Caco-2 (cell line): ENCODE results near the gene RRBP1. TPM values are rescaled to one million over a fixed set of nuclear protein-coding genes. Genes with fewer than 3 reads are reported as not detected.

Experiments used
- BruUV-seq: library from RNA; stranded (reverse); fragments of 400-500 nt; replicated peaks from 2 replicates; lab custom pipeline; 2021; lab: Mats Ljungman, UMichigan
- CTCF ChIA-PET: fragments of 300-600 bp; sonication (Branson Sonifier 250); formaldehyde crosslinking; loops from one replicate; lab custom pipeline; 2022; ENCODE audit warnings: antibody characterized with exemption; lab: Charles Lee
- POLR2A ChIA-PET: fragments of 300-600 bp; sonication (Branson Sonifier 250); formaldehyde crosslinking; loops from one replicate; lab custom pipeline; 2022; ENCODE audit warnings: antibody characterized with exemption; lab: Charles Lee
- DNase-seq, 2 experiments: peaks; one replicate each; pipeline versions ENCODE4 v3.0.0 to v3.0.0-alpha.2; 2020 to 2022
- H3K27me3 ChIP-seq: replicated peaks from 2 replicates; pipeline ENCODE4 v1.6.0; 2011; ENCODE audit warnings: low read length; ENCODE audit not compliant: control insufficient read depth, insufficient read depth
- H3K36me3 ChIP-seq: 2 replicates; pipeline ENCODE4 v1.5.1; 2011; ENCODE audit warnings: low read length; ENCODE audit not compliant: control insufficient read depth, insufficient read depth
- H3K4me1 ChIP-seq: fragments of 250-450 bp; sonication (Bioruptor Pico); 2 replicates; pipeline ENCODE4 v1.5.1; 2020; ENCODE audit warnings: mild to moderate bottlenecking
- H3K4me3 ChIP-seq: 2 replicates; pipeline ENCODE4 v1.5.1; 2011; ENCODE audit warnings: low read depth, mild to moderate bottlenecking, control low read depth, low read length
- H3K9me3 ChIP-seq: fragments of 250-450 bp; sonication (Bioruptor Pico); 2 replicates; pipeline ENCODE4 v1.5.1; 2020; ENCODE audit warnings: mild to moderate bottlenecking, moderate library complexity
- H3K27ac Mint-ChIP-seq: one replicate; pipeline ENCODE4 v1.8.0; 2022; ENCODE audit warnings: mixed read lengths; ENCODE audit not compliant: unreplicated experiment
- H3K27me3 Mint-ChIP-seq: one replicate; pipeline ENCODE4 v1.8.0; 2022; ENCODE audit warnings: mixed read lengths; ENCODE audit not compliant: insufficient read depth, unreplicated experiment
- H3K36me3 Mint-ChIP-seq: one replicate; pipeline ENCODE4 v1.8.0; 2022; ENCODE audit warnings: mild to moderate bottlenecking, mixed read lengths; ENCODE audit not compliant: insufficient read depth, unreplicated experiment
- H3K4me1 Mint-ChIP-seq: one replicate; pipeline ENCODE4 v1.8.0; 2022; ENCODE audit warnings: low read depth, mixed read lengths; ENCODE audit not compliant: unreplicated experiment
- H3K4me3 Mint-ChIP-seq: one replicate; pipeline ENCODE4 v1.8.0; 2022; ENCODE audit warnings: mild to moderate bottlenecking, moderate library complexity, mixed read lengths; ENCODE audit not compliant: unreplicated experiment
- H3K9me3 Mint-ChIP-seq: one replicate; pipeline ENCODE4 v1.8.0; 2022; ENCODE audit warnings: mixed read lengths; ENCODE audit not compliant: unreplicated experiment
- intact Hi-C: fragments of 100-400 bp; cut with micrococcal nuclease; formaldehyde crosslinking; loops from one replicate; pipeline ENCODE4 v1.10.0; 2022; ENCODE audit not compliant: unreplicated experiment
- total RNA-seq: library from RNA; stranded (reverse); gene quantifications from 2 replicates; pipeline ENCODE4 v1.2.3, GENCODE V29; 2022
- TF ChIP-seq, protein P1 (sequence below), 2 experiments: fragments of 200-600 bp in 1 of 2; IDR thresholded peaks; 1 replicate in 1 of 2; 2 replicates in 1 of 2; pipeline versions ENCODE4 v1.5.1 to v1.8.0; 2011 to 2022; ENCODE audit warnings: antibody characterized with exemption in 1 of 2, control low read depth in 1 of 2, inconsistent platforms in 1 of 2, low read depth in 1 of 2, low read length in 1 of 2, mild to moderate bottlenecking in 1 of 2, moderate library complexity in 1 of 2; ENCODE audit not compliant: insufficient read depth in 1 of 2, severe bottlenecking in 1 of 2, unreplicated experiment in 1 of 2

RRBP1 gene
- total RNA-seq, 1 experiment from 2014 or later = 758 TPM

DNA sequence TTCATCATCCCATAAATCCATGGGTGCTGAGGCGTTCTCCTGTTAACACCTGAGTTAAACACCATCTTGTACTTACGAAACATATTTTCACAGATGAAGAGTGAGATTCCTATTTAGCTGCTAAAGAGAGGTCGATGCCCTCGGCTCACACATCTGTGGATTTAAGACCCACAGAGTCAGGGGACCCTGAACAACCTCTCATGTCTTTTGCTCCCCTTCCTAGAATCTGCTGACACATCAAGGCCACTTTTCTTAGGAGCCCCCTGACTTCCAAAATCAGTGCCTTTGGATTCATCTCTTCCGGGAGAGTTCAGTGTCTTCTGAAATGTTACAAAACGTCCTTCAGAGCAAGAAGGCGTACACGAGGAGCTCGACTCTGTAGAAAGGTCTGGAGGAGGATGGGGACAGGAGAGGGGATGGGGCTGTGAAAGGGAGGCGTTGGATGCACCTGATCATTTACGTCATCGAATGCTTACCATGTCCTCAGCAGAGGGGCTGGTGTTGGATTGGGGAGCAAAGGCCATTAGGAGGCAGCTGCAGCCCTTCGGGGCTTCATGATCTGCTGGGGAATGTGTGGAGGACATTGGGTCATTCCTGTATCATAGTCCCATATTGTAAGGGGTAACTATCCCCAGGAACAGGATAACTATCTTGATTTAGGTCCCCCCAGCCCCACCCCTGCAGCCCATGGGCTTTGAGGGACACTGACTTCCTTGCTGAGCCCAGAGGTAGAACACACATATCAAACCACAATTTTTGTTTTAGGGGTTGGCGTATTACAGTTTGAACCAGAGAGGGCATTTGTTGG is 40.7 kb upstream of the RRBP1 start:
- H3K27me3 Mint-ChIP-seq = no peaks in the 10 kb centered on the region
- peaks cover 32% of the 10 kb centered on the region for H3K36me3 Mint-ChIP-seq
- peak overlapping the region; percentile 48 for H3K4me3 Mint-ChIP-seq
- no peaks in the 10 kb centered on the region for H3K27me3 ChIP-seq
- ChIA-PET POLR2A (interaction anchor here (0.5 to 2.4 kb wide), 4 partner anchors 13 to 153 kb away, joined by 3 to 23 read pairs (median 11); partner anchors contain the start of genes DSTN and RRBP1), CTCF (interaction anchor here (0.6 to 1.6 kb wide), 6 partner anchors 13 to 216 kb away, joined by 3 to 12 read pairs (median 7); partner anchors contain the start of gene RRBP1)
- no peak overlapping the region for H3K4me3 ChIP-seq
- TSS peak; percentile 66 for BruUV-seq
- peaks cover 52% of the 10 kb centered on the region for H3K4me1 Mint-ChIP-seq
- peaks cover 57% of the 10 kb centered on the region for H3K4me1 ChIP-seq
- intact Hi-C loops = no loop called here
- no peaks in the 10 kb centered on the region for H3K9me3 Mint-ChIP-seq
- peak overlapping the region; percentile 95 for H3K27ac Mint-ChIP-seq
- TF ChIP-seq, protein P1, sequence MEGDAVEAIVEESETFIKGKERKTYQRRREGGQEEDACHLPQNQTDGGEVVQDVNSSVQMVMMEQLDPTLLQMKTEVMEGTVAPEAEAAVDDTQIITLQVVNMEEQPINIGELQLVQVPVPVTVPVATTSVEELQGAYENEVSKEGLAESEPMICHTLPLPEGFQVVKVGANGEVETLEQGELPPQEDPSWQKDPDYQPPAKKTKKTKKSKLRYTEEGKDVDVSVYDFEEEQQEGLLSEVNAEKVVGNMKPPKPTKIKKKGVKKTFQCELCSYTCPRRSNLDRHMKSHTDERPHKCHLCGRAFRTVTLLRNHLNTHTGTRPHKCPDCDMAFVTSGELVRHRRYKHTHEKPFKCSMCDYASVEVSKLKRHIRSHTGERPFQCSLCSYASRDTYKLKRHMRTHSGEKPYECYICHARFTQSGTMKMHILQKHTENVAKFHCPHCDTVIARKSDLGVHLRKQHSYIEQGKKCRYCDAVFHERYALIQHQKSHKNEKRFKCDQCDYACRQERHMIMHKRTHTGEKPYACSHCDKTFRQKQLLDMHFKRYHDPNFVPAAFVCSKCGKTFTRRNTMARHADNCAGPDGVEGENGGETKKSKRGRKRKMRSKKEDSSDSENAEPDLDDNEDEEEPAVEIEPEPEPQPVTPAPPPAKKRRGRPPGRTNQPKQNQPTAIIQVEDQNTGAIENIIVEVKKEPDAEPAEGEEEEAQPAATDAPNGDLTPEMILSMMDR (IDR thresholded peaks at IDR 0.05; ENCODE audit: insufficient read depth in 1 of 2, low read depth in 1 of 2, low read length in 1 of 2, severe bottlenecking in 1 of 2, unreplicated experiment in 1 of 2) = no peak
- H3K36me3 ChIP-seq = no peaks in the 10 kb centered on the region
- peaks cover 5% of the 10 kb centered on the region; the same call in 1 of the 2 replicates for H3K9me3 ChIP-seq
- peak in 1 of 2 experiments; percentile 38 for DNase-seq

DNA sequence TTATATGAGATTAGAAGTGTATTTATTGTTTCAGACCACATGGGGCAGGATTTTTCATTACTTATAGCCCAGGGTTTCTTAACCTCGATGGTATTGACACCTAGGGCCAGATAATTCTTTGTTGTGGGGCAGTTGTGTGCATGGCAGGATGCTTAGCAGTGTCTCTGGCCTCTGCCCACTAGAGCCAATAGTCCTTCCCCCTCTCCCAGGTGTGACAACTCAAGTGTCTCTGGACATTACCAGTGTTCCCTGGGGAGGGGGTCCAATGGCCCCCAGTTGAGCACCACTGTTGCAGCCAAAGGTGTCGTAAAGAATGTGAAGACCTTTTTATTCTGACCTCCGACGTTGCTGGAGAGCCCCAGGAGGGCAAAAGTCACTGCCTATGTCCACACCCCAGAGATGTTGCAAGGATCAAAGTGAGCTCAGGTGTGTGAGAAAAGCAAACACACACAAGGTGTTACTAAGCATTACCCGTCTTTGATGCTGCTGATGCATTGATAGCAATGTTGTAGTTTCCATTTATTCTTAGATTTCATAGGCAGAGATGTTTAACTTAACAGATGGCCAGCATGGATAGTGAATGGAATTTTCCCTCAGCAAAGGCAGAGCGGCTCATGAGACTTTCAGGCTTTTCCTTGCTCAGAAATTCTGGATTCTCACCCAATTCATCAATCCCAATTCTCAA is 39.9 kb upstream of the RRBP1 start:
- intact Hi-C loops = loop anchor here (1.0 kb wide), 2 partner anchors 13 to 38 kb away; no protein-coding TSS in a partner anchor
- H3K36me3 ChIP-seq = no peaks in the 10 kb centered on the region
- H3K36me3 Mint-ChIP-seq = peaks cover 32% of the 10 kb centered on the region
- TF ChIP-seq, protein P1 (IDR thresholded peaks at IDR 0.05; ENCODE audit: insufficient read depth in 1 of 2, low read depth in 1 of 2, low read length in 1 of 2, severe bottlenecking in 1 of 2, unreplicated experiment in 1 of 2) = peak; percentile 21 to 58
- no TSS peak for BruUV-seq
- peak overlapping the region; percentile 95 for H3K27ac Mint-ChIP-seq
- H3K27me3 Mint-ChIP-seq = no peaks in the 10 kb centered on the region
- H3K4me3 ChIP-seq = no peak overlapping the region
- peaks cover 49% of the 10 kb centered on the region for H3K4me1 Mint-ChIP-seq
- H3K9me3 Mint-ChIP-seq = no peaks in the 10 kb centered on the region
- POLR2A ChIA-PET = interaction anchor here (0.5 to 2.4 kb wide), 4 partner anchors 13 to 152 kb away, joined by 3 to 23 read pairs (median 11); partner anchors contain the start of genes DSTN and RRBP1
- H3K4me3 Mint-ChIP-seq = peak overlapping the region; percentile 48
- H3K27me3 ChIP-seq = no peaks in the 10 kb centered on the region
- peak; percentile 95 to 98 for DNase-seq
- CTCF ChIA-PET = interaction anchor here (0.6 to 1.6 kb wide), 6 partner anchors 13 to 217 kb away, joined by 3 to 12 read pairs (median 7); partner anchors contain the start of gene RRBP1
- H3K9me3 ChIP-seq = peaks cover 5% of the 10 kb centered on the region; the same call in 1 of the 2 replicates
- H3K4me1 ChIP-seq = peaks cover 50% of the 10 kb centered on the region

DNA sequence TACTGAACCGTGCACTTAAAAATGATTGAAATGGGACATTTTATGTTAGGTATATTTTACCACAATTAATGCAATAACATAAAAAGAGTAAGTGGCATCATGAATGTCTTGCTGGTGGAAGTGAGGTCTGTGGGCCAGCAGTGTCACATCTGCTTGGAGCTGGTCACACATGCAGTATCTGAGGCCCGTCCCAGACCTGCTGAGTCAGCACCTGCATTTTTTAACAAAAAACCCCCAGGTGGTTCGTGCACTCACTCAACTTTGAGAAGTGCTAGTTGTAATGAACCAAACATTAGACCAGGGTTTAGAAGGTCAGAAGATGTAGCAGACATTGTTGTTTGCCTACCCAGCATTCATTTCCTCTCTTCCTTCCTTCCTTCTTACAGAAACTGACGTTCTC is 38.7 kb upstream of the RRBP1 start:
- no peak for DNase-seq
- TF ChIP-seq, protein P1 (IDR thresholded peaks at IDR 0.05; ENCODE audit: insufficient read depth in 1 of 2, low read depth in 1 of 2, low read length in 1 of 2, severe bottlenecking in 1 of 2, unreplicated experiment in 1 of 2) = no peak
- ChIA-PET CTCF (no interaction called here), POLR2A (no interaction called here)
- BruUV-seq = no TSS peak
- Mint-ChIP-seq H3K9me3 (no peaks in the 10 kb centered on the region), H3K27me3 (no peaks in the 10 kb centered on the region), H3K36me3 (peaks cover 32% of the 10 kb centered on the region), H3K4me3 (no peak overlapping the region), H3K4me1 (peaks cover 43% of the 10 kb centered on the region), H3K27ac (peak overlapping the region; percentile 95)
- Histone ChIP-seq H3K9me3 (peaks cover 5% of the 10 kb centered on the region; the same call in 1 of the 2 replicates), H3K36me3 (no peaks in the 10 kb centered on the region), H3K27me3 (no peaks in the 10 kb centered on the region), H3K4me1 (peaks cover 48% of the 10 kb centered on the region), H3K4me3 (no peak overlapping the region)
- intact Hi-C loops = loop anchor here (1.0 kb wide), 2 partner anchors 11 to 36 kb away; no protein-coding TSS in a partner anchor
